Stomach (tissue), 4 donors: ENCODE data around the gene GPR27.

ENCODE experiments used
- POLR2A ChIP-seq, 4 donors: fragments of 450-650 bp; IDR thresholded peaks; one replicate each; pipeline ENCODE4 v1.6.1; 2016; ENCODE audit warnings: antibody characterized with exemption in 4 of 4, control low read depth in 2 of 4, mild to moderate bottlenecking in 1 of 4, moderate library complexity in 1 of 4
- TF ChIP-seq, protein P1 (sequence below), 7 experiments: fragments of 450-650 bp in 4 of 7; fragments of 200-600 bp in 3 of 7; sonication (generic) in 3 of 7; IDR thresholded peaks; one replicate each; pipeline ENCODE4 v1.5.1; 2016 to 2019; ENCODE audit warnings: antibody characterized with exemption in 7 of 7, control low read depth in 2 of 7, mild to moderate bottlenecking in 1 of 7

DNA sequence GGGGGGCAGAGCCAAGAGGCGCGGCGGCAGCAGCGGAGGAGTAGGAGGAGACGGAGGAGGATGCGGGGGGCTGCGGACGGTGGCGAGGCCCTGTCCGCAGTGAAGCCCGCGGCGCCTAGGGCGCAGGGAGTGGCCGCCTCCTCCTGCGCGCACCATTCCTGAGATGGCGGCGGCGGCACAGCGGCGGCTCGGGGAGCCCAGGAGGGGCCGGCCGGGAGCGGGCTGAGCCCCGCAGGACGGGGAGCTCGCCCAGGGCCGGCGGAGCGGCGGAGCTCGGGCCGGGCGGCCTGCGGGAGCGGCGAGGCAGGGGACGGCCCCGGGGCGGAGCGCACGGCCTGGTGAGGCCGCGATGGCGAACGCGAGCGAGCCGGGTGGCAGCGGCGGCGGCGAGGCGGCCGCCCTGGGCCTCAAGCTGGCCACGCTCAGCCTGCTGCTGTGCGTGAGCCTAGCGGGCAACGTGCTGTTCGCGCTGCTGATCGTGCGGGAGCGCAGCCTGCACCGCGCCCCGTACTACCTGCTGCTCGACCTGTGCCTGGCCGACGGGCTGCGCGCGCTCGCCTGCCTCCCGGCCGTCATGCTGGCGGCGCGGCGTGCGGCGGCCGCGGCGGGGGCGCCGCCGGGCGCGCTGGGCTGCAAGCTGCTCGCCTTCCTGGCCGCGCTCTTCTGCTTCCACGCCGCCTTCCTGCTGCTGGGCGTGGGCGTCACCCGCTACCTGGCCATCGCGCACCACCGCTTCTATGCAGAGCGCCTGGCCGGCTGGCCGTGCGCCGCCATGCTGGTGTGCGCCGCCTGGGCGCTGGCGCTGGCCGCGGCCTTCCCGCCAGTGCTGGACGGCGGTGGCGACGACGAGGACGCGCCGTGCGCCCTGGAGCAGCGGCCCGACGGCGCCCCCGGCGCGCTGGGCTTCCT lies at the start of gene GPR27:
- TF ChIP-seq POLR2A (IDR thresholded peaks at IDR 0.05), result no peak
- TF ChIP-seq, protein P1, sequence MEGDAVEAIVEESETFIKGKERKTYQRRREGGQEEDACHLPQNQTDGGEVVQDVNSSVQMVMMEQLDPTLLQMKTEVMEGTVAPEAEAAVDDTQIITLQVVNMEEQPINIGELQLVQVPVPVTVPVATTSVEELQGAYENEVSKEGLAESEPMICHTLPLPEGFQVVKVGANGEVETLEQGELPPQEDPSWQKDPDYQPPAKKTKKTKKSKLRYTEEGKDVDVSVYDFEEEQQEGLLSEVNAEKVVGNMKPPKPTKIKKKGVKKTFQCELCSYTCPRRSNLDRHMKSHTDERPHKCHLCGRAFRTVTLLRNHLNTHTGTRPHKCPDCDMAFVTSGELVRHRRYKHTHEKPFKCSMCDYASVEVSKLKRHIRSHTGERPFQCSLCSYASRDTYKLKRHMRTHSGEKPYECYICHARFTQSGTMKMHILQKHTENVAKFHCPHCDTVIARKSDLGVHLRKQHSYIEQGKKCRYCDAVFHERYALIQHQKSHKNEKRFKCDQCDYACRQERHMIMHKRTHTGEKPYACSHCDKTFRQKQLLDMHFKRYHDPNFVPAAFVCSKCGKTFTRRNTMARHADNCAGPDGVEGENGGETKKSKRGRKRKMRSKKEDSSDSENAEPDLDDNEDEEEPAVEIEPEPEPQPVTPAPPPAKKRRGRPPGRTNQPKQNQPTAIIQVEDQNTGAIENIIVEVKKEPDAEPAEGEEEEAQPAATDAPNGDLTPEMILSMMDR (IDR thresholded peaks at IDR 0.05), result no peak
